ENCODE data around the gene MSANTD7. TPM values are rescaled to one million over a fixed set of nuclear protein-coding genes. Genes with fewer than 3 reads are reported as not detected.
A peak's percentile ranks its signal among the peaks of the same experiment; 100 is the strongest.
"Not testable (repeated sequence)": the region's sequence is repeated elsewhere in the genome, so short reads cannot be mapped to it uniquely, and the experiment has no call there.

Gene MSANTD7
- total RNA-seq, 2 donors from 2014 or later, result 9.9 to 12.2 TPM

DNA sequence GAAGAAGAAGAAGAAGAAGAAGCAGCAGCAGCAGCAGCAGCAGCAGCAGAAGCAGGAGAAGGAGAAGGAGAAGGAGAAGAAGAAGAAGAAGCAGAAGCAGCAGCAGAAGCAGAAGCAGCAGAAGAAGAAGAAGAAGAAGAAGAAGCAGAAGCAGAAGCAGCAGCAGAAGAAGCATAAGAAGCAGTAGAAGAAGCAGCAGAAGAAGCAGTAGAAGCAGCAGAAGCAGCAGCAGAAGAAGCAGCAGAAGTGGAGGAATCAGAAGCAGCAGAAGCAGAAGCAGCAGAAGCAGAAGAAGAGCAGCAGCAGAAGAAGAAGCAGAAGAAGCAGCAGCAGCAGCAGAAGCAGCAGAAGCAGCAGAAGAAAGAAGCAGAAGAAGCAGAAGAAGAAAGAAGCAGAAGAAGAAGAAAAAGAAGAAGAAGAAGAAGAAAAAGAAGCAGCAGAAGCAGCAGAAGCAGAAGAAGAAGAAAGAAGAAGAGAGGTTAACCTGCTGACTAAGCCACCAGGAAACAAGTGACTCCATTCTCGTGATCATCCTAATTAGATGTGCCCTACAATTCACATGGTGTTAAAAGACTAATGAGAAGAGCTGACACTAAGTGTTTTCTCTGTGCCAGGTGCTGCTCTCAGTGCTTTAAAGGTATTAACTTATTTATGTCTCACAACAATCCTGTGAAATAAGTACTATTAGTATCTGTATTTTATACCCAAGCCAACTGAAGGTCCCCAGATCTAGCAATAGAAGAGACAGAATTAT, 11.9 kb upstream of the MSANTD7 start:
- ATAC-seq (no peak), DNase-seq (no peak)
- intact Hi-C loops (cut with DNase I, micrococcal nuclease), result loop anchor here (10.0 kb wide), 2 partner anchors 211 to 331 kb away; no protein-coding TSS in a partner anchor

DNA sequence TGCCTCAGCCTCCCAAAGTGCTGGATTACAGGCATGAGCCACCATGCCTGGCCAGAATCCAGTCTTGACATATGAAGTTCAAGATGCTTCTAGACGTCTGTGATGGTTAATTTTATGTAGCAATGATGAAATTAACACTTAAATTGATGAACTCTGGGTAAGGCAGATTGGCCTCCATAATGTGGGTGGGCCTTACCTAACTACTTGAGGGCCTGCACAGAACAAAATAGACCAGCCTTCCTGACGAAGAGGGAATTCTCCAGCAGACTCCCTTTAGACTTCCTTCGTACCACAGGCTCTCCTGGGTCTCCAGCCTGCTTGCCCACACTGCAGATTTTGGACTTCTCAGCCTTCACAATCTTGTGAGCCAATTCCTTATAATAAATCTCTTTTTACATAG, 5.0 kb upstream of the MSANTD7 start:
- DNase-seq (no peak), ATAC-seq (no peak)
- intact Hi-C loops (cut with DNase I, micrococcal nuclease), result no loop called here

DNA sequence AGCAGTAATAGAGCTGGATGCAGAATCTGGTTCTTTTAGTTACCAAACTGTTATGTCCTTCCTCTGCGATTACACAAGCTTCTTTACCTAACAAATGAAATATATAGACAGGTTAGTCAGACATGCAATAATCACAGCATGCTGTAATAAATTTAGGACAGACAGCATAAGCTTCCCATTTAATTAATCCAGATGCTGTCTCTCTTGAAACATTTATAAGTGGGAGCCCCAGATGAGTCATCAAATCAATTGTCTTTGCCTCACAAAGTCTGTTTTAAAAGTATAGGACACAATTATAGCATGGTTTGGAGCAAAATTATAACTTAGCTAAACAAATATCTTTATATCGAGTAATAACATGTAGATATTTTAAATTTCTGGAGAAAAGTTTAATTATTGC, 1.9 kb upstream of the MSANTD7 start:
- intact Hi-C loops (cut with DNase I, micrococcal nuclease), result no loop called here
- no peak for ATAC-seq
- DNase-seq, result no peak

DNA sequence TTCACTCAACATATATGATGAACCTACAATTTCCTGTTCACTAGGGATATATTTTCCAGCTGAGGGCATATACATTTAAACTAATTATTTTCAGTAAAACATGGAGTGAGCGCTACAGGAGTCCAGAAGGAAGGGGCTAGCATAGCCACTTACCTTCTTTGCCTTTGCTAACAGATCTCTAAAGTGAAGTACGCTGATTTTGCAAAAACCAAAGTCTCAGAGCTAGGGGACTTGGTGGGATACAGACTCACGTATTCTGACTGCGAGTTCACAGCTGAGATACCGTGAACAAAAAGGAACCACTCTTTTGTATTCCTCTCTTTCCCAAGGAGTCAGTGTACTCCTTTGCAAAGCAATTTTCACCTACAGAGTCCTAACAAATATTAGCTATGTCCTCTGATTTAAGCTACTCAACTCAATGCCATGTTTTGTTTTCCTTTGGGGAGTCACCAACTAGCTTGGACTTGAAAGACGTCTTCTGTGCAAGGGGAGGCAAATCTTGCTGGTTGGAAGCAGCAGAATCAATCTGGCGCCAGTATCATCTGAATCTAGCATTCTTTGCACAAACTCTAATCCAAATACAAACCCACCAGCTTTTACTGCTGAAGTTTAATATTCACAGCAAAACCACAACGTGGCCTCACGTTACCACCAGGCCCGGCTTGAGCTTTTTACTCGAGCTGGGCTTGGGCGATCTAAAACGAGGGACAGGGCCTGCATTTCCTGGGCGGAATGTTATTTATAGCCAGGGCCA, 926 bp upstream of the MSANTD7 start:
- no peak for DNase-seq
- ATAC-seq, result no peak
- intact Hi-C loops (cut with DNase I, micrococcal nuclease), result no loop called here

DNA sequence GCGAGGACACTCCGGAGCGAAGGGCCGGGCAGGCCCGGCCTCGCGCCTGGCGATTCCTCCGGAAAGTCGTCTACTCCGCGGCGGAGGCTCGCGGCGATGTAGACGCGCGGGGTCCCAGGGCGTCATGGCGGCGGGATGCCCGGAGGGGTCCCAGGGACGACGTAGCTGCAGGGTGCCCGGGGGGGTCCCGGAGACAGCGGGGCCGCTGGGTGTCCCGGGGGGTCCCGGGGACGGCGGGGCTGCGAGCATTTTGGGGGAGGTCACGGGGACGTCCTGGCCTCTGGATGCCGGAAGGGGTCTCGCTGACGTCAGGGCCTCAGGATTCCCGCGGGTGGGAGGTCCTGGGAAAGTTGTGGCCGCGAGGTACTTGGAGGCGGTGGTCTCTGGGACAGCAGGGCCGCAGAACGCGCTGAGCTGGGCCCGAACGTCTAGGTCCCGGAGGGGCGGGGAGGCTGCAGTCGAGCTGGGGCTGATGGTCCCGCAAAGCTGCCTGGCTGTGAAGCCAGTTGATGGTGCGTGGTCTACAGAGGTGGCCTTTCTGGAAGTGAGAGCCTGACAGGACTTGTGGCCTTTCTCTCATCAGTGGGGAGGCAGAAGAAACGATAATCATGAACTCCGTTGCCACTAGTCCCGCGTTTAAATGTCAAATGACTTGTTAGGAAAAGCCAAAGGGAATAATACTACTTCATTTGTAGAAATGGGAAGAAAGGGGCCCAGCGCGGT, 637 bp downstream of the MSANTD7 start:
- ATAC-seq (peak; percentile 34), DNase-seq (peak; percentile 49 to 50)
- intact Hi-C loops (cut with DNase I, micrococcal nuclease), result no loop called here

DNA sequence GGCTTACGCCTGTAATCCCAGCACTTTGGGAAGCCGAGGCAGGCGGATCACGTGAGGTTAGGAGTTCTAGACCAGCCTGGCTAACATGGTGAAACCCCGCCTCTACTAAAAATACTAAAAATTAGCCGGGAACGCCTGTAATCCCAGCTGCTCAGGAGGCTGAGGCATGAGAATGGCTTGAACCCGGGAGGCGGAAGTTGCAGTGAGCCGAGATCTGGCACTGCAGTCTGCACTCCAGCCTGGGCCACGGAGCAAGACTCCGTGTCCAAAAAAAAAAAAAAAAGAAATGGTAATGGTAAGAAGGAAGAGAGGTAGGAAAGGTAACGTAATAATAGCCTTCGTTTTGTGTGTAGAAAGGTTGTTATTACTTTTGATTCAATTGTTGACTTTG, 1.2 kb downstream of the MSANTD7 start:
- intact Hi-C loops (cut with DNase I, micrococcal nuclease), result no loop called here
- DNase-seq, result peak; percentile 39 to 49
- peak; percentile 21 for ATAC-seq

DNA sequence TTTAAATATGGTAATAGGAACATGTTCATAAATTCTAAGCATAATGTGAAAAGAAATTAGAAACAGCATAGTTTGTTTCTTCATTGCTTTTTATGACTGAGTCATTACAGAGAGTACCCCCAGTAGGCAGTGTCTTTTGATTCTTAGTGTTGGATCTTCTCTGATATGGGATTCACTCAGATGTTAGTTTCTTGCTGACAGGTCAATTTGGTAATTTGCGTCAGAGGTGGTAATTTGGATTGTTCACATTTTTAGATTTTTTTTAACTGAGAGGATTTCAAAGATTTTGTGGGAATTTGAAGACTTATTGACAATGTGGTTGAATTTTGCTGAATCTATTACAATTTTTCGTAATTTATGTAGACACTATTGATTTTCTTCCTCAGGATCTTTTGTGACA, 2.1 kb downstream of the MSANTD7 start:
- no peak for ATAC-seq

DNA sequence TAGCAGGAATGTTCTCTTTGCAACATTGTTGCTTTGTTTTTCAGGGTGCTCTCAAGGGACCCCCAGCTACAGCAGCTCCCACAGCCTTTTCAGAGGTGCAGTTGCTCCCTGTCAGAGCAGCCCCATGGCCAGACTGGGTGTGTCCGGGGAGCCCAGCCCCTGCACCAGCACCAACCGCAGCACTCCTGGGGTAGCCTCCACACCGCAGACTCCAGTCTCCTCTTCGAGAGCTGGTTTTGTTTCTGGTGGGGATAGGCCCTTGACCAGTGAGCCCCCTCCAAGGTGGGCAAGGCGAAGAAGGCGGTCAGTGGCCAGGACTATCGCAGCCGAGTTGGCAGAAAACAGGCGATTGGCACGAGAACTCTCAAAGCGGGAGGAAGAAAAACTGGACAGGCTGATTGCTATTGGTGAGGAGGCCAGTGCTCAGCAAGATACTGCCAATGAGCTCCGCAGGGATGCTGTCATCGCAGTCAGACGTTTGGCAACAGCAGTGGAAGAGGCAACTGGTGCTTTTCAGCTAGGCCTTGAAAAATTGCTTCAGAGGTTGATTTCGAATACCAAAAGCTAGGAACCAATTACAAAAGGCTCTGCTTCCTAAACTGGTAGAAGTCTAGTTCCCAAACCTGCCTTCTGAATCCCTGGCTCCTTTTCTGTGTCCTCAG, 5.4 kb downstream of the MSANTD7 start:
- ATAC-seq, result no peak
- intact Hi-C loops (cut with DNase I, micrococcal nuclease), result no loop called here

More for the DNA sequence above, 2.1 kb downstream of the MSANTD7 start:
- intact Hi-C loops (cut with DNase I, micrococcal nuclease), result no loop called here
- no peak for DNase-seq

DNA sequence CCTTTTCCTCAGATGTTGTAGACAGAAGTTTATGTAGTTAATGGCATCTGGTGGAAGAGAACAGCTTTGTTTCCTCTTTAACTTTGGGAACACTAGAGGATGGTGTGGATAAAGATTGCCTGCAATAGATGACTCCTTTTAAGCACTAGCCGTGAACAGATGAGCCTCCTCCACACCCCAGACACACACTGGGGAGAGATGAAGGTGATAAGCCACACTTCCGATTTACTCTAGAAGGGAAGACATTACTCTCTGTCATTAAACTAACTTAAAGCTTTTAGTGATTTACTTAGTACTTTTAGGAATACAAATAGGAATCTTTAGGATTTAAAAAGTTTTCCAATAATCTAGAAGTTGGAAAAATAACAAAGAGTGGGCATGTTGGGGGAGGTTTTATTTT, 6.8 kb downstream of the MSANTD7 start:
- DNase-seq (no peak), ATAC-seq (no peak)
- intact Hi-C loops (cut with DNase I, micrococcal nuclease), result no loop called here

More for the DNA sequence above, 5.4 kb downstream of the MSANTD7 start:
- DNase-seq, result no peak

DNA sequence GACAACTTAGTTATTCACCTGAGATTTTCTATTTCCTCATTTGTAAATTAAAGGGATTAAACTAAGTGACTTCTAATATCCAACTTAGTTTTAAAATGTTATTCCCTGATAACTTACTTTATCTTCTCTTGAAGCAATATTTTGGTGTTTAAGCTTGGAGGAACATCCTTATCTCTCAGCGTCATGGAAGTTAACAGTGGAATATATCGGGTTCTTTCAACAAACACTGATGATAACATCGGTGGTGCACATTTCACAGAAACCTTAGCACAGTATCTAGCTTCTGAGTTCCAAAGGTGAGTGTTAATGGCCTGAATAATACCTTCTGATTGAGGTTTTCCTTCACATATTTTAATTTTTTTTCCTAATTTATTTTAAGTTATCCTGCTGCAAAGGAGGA, 14.1 kb downstream of the MSANTD7 start:
- DNase-seq, result no peak
- no peak for ATAC-seq
- intact Hi-C loops (cut with DNase I, micrococcal nuclease), result no loop called here

DNA sequence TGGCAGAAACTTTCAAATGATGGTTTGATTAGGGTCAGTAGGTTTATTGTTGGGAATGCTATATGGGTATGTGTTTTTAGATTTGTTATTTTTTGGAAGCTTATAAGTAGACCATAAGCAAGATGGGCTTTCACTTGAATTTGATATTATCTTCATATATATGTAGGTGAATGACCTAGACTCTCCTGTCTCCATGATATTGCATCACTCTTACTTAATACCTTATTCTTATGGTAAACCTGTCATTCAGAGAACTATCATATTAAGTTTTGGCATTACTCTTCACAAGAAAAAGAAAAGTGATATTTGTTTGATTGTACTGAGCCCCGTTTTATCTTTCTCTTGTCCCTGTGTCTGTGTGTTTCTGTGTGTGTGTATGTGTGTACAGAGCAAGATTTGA, 17.3 kb downstream of the MSANTD7 start:
- intact Hi-C loops (cut with DNase I, micrococcal nuclease), result no loop called here
- DNase-seq, result no peak
- no peak for ATAC-seq

DNA sequence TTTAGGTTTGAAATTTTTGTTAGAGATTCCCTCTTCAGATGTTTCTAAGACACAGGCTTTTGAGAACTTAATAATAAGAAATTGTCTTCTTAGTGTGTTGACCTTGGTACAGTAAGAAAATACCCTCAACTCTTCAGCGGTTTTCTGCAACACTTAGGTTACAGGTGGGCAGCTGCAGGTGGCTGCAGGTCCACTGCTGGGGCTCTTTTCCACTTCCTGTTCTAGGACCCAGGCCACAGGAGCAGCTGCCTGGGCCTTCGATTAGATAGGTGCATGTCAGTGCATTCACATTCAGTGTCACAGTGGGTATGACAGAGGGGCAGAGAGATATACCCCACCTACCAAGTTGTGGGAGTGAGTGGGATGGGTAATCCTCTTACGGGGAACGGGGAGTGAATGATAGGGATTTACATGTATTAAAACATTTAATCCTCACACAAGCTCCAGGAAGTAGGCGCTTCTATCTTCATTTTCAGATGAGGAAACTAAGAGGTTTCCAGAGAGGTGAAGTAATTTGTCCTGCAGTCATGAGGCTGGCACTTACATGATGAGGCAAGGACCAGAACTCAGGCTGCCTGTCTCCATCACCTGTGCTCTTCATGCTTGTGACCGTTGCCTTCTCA, 20.3 kb downstream of the MSANTD7 start:
- no peak for ATAC-seq

DNA sequence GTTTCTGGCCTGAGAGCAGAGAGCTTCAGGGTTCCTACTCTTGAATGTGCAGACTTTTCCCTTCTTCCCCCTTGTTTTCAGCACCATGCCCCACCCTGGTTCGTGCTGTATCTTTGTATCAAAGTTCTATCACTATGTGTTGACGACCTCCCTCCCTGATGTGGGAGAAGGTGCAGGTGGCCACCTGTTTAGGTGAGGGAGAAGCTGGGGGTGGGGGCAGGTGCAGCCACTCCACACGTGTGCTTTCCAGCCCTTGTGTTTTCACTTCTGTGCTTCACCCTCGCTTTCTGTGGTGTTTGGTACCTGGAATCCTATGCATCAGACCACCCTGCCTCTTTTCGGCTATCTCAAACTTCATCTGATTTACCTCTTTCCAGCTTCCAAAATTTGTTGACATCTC, 20.9 kb downstream of the MSANTD7 start:
- DNase-seq, result no peak
- intact Hi-C loops (cut with DNase I, micrococcal nuclease), result no loop called here
- no peak for ATAC-seq

More for the DNA sequence above, 20.3 kb downstream of the MSANTD7 start:
- intact Hi-C loops (cut with DNase I, micrococcal nuclease), result no loop called here
- DNase-seq, result no peak

DNA sequence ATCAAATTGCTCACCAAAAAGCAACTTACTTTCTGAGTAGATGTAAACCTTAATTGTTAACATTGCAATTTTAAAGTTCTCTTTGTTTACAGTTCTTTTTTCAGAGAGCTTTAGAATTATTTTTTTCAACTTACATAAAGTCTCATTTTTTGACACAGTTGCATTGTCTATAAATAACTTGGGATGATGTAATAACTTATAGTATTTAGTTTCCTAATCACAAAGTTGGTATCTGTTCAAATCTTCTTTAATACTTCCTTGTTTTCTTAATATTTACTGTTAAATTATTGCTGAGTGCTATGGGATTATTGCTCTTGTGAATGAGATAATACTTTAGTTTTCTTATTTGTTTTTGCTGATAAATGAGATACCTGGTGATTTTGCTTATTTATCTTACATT, 21.7 kb downstream of the MSANTD7 start:
- no peak for ATAC-seq

DNA sequence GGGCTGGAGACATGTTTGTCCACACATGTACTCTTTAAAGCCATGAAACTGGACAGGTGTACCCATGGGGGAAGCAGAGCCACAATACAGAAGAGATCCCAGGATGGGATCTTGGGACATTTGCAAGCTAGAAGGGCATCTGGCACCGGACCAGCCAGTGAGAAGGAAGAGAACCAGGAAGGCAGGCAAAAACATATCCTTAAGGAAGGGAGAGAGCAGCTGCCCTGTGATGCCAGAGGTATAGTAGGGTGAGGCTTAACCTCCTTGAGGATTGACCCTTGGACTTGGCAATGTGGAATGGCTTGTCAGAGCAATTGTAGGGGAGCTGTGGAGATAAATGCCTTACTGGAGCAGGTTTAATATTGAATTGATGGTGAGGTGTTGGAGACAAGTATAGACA, 22.7 kb downstream of the MSANTD7 start:
- peak; percentile 99 for ATAC-seq
- DNase-seq, result peak; percentile 83 to 88
- intact Hi-C loops (cut with DNase I, micrococcal nuclease), result no loop called here

More for the DNA sequence above, 21.7 kb downstream of the MSANTD7 start:
- intact Hi-C loops (cut with DNase I, micrococcal nuclease), result no loop called here
- no peak for DNase-seq

DNA sequence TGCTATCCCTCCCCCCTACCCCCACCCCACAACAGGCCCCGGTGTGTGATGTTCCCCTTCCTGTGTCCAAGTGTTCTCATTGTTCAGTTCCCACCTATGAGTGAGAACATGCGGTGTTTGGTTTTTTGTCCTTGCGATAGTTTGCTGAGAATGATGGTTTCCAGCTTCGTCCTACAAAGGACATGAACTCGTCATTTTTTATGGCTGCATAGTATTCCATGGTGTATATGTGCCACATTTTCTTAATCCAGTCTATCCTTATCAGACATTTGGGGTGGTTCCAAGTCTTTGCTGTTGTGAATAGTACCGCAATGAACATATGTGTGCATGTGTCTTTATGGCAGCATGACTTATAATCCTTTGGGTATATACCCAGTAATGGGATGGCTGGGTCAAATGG, 26.4 kb downstream of the MSANTD7 start:
- DNase-seq; ATAC-seq; intact Hi-C loops (cut with DNase I, micrococcal nuclease): not testable (repeated sequence)

DNA sequence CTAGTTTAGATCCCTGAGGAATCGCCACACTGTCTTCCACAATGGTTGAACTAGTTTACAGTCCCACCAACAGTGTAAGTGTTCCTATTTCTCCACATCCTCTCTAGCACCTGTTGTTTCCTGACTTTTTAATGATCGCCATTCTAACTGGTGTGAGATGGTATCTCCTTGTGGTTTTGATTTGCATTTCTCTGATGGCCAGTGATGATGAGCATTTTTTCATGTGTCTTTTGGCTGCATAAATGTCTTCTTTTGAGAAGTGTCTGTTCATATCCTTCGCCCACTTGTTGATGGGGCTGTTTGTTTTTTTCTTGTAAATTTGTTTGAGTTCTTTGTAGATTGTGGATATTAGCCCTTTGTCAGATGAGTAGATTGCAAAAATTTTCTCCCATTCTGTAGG, 26.8 kb downstream of the MSANTD7 start:
- intact Hi-C loops (cut with DNase I, micrococcal nuclease), result not testable (repeated sequence)

DNA sequence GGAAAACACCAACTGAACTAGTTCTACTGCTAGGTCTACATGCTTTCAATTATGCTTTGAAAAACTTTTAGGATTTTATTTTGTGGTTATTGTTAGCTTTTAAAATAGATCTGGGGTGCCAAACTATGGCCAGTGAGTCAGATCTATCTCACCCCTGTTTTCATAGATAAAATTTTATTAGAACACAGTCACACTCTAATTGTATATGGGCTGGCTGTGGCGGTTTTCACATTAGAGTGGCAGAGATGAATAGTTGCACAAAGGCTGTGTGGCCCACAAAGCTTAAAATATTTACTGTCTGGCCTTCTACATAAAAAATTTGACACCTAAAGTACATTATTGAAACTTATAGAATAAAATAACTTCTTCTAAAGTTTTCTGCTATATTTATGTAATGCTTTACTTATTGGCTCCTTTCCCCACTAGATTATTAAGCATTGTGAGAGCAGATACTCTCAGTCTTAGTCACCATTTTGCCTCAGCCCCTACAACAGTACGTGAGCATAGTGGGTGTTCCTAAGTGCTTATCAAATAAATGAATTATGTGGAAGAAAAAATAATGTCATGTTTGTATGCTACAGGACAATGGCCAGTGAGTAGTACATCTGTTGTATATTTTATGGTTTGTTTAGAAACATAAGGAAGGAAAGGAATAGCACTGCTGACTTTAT, 35.1 kb downstream of the MSANTD7 start:
- ATAC-seq, result no peak
- no peak for DNase-seq
- intact Hi-C loops (cut with DNase I, micrococcal nuclease), result no loop called here

More for the DNA sequence above, 26.8 kb downstream of the MSANTD7 start:
- not testable (repeated sequence) for ATAC-seq, DNase-seq
